Measurements from ENCODE around the gene SPRR1B.
"Not testable (repeated sequence)": the region's sequence is repeated elsewhere in the genome, so short reads cannot be mapped to it uniquely, and the experiment has no call there.

Gene SPRR1B, protein sequence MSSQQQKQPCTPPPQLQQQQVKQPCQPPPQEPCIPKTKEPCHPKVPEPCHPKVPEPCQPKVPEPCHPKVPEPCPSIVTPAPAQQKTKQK

DNA sequence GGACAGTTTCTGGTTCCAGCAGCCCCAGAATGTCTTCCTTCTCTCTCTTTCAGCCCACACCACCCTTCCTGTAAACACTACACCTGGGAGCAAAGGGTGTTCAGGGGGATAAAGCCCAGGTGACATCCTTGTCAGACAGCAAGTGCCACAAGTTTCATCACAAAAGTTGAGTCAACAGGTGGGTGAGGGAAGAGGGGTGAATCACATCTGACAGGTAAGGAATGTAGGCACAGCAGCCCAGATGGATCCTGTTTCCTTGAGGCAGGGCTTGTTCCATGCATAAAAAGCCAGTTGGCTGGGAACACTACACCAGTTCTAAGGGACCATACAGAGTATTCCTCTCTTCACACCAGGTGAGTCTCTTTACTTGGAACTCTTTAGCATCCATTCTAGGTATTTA lies at the start of gene SPRR1B:
Gene SPRR1B (plus strand): TSS at position 309 of the 400 bp plus-strand sequence. CDS start 1,143 bp downstream, outside the sequence.
- DNase-seq (ENCODE audit: low spot score) = no peak

DNA sequence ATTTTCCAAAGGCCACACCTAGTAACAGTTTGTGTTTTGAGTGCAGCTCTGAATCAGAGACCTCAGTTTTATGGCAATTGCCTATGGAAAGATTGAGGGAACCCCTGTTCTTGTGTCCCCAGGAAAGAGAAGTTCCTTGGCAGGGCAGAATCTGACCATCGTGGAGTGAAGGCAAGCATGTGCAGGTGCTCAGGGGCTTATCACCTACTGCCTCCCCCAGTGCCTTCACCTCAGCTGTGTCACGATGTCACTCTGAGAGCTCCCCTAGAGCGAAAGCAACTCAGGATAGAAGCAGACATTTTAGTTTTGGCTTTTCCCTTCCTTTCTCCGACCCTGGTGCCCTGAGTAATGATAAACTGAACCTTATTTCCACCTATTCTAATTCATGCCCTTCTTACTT lies 48.9 kb upstream of the SPRR1B start:
- DNase-seq (ENCODE audit: low spot score) = no peak

DNA sequence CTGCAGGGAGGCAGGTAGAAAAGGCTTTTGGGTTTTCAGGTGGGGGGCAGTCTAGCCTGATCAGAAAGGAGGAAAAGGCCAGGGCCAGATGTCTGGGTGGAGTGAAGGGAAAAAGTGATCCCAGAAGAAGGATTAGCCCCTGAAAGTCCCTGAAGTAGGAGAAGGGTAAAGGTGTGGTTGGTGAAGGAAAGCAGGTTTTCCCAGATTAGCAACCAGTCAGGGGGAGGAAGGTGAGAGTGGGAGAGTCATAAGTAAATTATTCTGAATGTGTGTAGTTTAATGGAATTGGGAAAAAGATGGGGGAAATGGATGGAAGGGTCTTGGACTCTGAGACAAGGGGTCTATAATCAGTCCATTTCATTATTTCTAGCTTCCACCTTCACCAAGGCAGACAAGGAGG lies 47.8 kb upstream of the SPRR1B start:
- no peak for DNase-seq (ENCODE audit: low spot score)

DNA sequence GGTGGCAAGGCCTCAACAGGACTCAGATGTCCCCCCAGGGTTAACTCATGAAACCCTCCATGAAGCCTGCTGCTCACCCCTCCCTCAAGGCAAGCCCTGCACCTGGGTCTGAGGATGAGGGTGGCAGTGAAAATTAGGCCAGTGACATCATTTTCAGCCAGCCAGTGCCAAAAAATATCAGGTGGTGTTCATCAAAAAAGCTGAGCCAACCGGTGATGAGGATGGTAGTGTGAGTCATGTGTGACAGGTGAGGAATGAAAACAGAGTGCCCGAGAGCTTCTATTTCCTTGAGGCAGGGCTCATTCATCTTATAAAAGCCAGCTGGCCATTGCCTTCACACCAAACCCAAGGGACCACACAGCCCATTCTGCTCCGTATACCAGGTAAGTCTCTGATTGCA lies 47.3 kb upstream of the SPRR1B start, which contains the start of gene SPRR1A:
Gene SPRR1A (plus strand): TSS at position 339 of the 400 bp plus-strand sequence. CDS start 1,150 bp downstream, outside the sequence.
- no peak for DNase-seq (ENCODE audit: low spot score)

DNA sequence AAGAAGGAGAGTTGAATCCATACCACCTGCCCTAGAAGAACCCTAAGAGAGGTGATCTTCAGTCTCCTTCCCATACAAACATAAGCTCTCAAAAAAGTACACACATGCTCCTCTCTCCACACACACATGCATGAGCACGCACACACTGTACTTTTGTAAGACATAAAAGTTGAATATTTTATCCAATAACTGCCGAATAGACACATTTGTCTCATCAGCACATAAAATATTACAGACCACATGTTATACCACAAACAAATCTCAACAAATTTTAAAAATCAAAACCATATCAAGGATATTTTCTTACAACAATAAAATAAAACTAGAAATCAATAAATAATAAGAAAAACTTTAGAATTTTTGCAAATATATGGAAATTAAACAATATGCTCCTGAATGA lies 44.4 kb upstream of the SPRR1B start:
- no peak for DNase-seq (ENCODE audit: low spot score)

DNA sequence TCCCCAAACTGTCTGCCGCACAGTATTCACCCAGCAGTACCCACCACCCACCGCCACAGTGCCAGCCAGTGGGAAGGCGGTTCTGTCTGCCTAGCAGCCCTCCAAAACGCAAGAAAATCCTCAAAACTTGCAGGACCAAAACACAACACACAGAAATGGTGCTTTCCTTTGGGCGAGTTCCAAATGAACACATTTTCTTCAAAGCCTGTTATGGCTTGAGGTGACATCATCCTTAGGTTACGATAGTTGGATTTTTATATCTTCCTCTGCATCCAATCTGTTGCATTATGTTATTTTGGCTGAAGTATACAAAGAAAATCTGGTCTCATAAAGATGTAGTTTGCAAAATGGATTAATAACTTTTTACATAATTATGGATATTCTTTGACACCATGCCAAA lies 37.8 kb upstream of the SPRR1B start:
- no peak for DNase-seq (ENCODE audit: low spot score)

DNA sequence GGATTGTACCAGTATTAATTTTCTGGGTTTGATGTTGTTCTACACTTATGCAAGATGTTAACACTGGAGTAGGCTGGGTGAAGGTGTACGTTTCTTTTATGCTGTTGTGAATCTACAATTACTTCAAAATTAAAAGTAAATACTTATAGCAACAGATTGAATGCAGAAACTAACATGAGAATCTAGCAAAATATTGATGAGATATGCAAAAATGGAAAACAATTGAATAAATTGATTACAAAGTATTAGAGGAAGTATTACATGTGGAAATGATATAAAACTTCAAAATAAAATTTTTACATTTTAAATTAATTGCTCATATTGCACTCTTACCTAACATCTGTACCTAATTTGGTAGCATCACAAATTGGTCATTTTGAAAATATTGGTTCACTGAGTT lies 35.2 kb upstream of the SPRR1B start:
- no peak for DNase-seq (ENCODE audit: low spot score)

DNA sequence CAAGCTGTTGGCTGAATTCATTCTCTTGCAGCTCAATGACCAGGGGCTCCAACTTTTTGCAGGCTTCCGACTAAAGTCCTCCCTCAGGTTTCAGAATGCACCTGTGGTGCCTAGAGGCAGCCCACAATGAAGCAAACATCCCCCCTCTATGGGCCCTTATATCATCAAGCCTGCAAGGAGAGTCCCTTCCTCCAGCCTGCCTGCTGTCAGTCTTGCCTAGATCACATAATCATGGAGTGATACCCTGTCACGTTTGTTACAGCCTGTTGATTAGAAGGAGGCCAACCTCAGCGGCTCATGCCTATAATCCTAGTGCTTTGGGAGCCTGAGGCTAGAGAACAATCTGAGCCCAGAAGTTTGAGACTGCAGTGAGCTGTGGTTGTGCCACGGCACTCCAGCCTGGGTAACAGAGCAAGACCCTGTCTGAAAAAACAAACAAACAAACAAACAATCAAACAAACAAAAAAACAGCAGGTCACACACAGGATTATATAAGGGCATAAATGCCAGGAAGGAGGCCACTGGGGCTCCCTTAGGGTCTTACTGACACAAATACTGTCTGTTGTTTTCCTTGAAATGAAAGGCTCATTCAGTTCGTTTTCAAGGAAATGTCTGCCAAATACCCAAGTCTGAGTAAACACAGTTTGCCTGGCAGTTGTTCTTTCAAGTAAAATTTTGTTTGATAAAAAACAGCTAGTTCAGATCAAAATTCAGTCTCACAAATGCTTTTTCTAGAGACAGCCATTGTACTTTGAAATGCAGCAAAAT lies 34.2 kb upstream of the SPRR1B start:
- DNase-seq (ENCODE audit: low spot score) = peak; percentile 22

DNA sequence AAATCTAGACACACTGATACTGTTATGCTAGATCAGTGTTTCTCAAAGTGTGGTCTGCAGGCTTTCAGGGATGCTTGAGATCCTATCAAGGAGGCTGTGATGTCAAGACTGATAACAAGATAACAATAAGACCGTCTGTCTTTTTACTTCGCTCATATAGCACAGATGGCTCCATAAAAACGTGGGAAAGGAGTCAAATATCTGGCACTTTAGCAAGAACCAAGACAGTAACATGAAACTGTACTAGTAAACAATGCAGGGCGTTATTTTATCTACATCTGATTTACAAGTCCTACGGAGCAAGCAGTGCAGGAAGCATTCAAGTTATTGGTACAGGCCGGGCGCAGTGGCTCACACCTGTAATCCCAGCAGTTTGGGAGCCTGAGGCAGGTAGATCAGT lies 33.1 kb upstream of the SPRR1B start:
- no peak for DNase-seq (ENCODE audit: low spot score)

DNA sequence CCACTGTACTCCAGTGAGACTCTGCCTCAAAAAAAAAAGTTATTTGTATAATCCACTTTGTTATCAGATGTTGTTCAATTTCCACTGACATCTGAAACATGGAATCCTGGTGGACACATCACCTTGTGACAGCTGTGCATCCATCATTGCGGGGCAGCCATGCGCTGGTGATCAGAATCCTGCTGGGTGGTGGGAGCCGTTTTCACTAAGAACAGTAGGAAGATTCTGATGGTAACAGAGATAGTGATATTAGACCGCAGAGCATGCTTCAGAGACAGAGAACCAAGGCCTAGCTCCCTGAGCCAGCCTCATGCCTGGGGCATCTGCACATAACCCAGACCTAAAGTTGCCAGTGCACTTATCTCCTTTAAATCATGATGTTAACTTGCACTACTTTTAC lies 32.5 kb upstream of the SPRR1B start:
- DNase-seq (ENCODE audit: low spot score) = no peak

DNA sequence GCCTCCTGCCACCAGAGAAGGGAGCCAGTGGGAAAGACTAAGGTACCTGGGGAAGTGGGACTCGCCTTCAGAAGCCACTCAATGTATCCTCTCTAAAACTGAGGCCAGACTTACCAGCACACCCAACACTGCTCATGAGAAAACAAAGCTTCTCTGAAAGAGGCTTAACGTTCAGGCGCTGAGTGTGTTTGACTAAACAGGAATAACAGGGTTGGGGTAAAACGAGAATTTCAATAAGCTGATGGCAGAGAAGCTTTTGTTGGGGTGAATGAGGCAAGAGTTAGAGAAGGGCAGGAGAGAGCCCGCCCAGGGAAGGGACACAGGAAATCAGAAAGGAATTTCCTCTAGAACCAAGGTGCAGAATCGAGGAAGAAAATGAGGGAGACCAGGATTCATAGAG lies 31.2 kb upstream of the SPRR1B start:
- DNase-seq (ENCODE audit: low spot score) = no peak

DNA sequence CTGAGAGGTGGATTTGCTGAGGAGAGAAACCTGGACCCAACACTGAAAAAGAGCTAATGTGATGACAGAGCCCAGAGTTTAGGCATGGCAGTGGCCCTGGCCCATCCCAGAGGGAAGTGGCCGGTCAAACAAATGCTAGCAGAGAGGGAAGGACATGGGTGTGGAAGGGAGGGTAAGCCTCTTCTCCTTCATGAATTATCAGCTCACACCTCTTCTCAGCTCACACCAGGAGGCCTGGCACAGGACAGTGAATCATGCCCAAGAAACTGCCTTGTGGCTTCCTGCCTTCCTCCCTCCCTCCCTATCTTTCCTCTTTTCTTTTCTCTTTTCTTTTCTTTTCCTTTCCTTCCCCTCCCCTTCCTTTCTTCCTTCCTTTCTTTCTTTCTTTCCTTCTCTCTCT lies 30.7 kb upstream of the SPRR1B start:
- DNase-seq (ENCODE audit: low spot score) = no peak

DNA sequence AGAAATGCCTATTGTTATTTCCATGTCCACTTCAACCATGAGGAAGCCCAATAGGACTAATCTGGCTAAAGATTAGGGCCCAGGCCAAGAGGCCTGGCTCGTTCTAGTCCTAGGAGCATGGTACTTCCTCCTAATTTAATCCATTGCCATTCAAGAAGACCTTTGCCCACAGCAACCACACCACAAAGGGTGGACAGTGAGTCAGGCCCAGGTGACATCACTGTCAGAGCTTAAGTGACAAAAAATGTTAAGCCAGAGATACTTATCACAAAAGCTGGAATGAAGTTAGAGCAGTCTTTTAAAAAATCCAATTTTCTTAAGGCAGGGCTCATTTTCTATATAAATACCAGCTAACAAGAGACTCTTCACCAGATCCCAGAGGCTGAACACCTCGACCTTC lies 29.6 kb upstream of the SPRR1B start, which contains the start of gene SPRR3:
Gene SPRR3 (plus strand): TSS at position 368 of the 400 bp plus-strand sequence. CDS start 1,272 bp downstream, outside the sequence.
- DNase-seq (ENCODE audit: low spot score) = no peak

DNA sequence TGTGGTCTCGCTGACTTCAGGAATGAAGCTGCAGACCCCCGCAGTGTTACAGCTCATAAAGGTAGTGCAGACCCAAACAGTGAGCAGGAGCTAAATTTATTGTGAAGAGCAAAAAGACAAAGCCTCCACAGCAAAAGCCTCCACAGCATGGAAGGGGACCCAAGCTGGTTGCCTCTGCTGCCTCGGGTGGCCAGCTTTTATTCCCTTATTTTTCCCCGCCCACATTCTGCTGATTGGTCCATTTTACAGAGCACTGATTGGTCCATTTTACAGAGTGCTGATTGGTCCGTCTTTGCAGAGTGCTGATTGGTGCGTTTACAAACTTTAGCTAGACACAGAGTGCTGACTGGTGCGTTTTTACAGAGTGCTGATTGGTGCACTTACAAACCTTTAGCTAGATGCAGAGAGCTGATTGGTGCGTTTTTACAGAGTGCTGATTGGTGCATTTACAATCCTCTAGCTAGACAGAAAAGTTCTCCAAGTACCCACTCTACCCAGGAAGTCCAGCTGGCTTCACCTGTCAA lies 19.7 kb upstream of the SPRR1B start:
- DNase-seq (ENCODE audit: low spot score) = not testable (repeated sequence)

DNA sequence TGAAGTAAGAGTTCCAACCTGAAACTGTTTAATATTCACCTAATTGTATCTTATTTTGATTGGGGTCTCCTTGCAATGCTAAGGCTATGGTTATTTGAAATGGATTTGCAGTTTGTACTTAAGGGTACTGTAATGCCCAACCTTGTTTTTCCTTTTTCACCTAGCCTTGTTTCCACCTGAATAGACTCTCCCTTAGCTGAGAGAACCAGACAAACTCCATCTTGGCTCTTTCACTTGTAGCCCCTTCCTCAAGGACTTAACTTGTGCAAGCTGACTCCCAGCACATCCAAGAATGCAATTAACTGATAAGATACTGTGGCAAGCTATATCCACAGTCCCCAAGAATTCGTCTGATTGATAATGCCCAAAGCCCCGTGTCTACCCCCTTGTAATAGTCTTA lies 9.2 kb upstream of the SPRR1B start:
- not testable (repeated sequence) for DNase-seq (ENCODE audit: low spot score)

DNA sequence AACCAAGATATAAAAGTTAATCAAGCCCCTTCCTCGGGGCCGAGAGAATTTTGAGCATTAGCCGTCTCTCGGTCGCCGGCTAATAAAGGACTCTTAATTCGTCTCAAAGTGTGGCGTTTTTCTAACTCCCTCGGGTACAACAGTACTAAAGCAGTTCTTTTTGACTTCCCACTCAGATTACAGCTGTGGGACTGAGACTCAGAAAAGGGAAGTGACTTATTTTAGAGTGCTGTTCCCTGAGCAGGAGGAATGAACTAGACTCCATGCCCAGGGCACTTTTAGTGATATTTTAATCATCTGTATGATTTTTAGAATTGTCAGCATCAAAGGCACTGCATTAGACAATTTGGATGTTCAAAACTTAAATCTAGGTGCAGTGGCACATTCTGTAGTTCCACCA lies 8.7 kb upstream of the SPRR1B start:
- DNase-seq (ENCODE audit: low spot score) = not testable (repeated sequence)

DNA sequence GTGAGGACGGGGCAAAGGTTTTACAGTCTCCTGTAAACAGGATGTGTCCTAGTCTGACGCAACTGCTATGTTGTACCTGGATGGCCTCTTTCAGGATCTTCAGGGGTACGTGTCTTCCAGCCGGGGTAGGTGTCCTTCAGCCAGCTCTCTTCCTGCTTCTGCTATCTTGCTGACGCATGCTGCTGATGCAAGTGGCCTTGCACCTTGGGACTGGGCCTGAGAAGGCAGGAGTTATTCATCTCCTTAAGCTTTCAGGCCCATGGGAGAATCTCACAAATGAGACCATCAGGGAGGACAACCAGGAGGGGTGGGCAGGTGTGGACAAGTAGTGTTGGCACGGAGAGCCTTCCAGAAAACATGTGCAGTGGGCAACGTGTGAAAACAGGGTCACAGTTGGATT lies 7.9 kb upstream of the SPRR1B start:
- no peak for DNase-seq (ENCODE audit: low spot score)

DNA sequence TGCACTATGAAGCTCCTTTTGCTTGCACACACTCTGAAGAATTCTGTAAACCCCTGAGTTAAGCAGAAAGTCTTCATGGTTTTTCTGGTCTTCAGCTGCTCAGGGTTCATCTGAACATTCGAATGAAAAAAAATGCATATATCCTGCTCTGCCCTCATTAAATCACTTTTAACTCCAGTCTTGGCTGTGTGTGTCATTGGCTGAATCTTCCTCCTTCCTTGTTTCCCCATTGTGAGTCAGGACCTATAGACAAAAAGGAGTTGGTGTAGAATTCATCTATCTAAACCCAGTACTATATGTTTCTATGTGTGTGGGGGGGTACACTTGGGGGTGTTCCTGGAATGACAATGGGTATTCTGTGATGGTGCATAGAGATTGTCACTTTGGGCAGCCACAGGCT lies 6.6 kb upstream of the SPRR1B start:
- no peak for DNase-seq (ENCODE audit: low spot score)

DNA sequence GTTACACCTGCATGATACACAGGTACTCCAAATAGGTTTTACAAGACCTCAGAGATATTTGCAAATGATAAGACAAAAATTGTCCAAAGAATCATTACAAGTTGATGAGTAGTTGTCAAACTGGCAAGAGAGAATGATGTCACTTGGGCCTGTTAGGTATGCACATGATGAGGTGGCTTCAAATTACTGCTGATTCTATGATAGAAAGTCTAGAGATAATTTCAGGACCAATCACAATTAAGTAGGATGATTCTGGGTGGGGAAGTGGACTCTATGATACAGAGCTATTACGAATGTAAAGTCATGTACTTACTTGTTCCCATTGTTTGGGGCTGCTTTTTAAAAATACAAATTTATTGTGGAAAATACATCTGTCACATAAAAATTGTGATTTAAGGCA lies 5.2 kb upstream of the SPRR1B start:
- no peak for DNase-seq (ENCODE audit: low spot score)

DNA sequence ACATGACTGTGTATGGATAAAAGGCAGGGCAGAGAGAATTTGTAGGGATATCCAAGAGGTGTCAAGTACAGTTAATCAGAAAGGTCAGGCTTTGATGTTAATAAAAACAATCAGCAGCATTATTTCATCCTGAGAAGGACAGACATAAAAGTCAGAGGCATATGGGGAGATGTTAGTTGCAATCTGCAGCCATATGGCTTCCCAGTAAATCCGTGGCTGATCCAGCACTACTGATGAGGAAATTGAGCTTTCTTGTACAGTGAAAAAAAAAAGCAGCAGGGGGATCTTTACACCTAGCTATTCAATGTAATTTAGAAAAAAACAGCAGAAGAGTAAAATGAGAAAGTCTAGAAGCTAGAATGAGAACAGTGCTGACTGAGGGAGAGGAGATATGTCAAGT lies 2.2 kb upstream of the SPRR1B start:
- DNase-seq (ENCODE audit: low spot score) = no peak

DNA sequence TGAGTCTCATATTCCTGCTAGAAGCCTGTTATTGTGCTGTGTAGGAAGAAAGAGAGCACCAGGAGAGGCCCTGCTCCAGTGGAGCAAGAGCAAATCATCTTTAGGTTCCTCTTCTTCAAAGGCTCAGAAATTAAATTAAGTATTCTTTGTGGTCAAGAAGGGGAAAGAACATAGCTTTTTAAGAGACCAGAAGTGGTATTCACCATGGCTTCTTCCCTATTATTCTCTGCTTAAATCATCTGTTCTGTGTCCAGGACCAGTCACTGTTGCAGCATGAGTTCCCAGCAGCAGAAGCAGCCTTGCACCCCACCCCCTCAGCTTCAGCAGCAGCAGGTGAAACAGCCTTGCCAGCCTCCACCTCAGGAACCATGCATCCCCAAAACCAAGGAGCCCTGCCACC lies 1.1 kb downstream of the SPRR1B start:
- DNase-seq (ENCODE audit: low spot score) = no peak

DNA sequence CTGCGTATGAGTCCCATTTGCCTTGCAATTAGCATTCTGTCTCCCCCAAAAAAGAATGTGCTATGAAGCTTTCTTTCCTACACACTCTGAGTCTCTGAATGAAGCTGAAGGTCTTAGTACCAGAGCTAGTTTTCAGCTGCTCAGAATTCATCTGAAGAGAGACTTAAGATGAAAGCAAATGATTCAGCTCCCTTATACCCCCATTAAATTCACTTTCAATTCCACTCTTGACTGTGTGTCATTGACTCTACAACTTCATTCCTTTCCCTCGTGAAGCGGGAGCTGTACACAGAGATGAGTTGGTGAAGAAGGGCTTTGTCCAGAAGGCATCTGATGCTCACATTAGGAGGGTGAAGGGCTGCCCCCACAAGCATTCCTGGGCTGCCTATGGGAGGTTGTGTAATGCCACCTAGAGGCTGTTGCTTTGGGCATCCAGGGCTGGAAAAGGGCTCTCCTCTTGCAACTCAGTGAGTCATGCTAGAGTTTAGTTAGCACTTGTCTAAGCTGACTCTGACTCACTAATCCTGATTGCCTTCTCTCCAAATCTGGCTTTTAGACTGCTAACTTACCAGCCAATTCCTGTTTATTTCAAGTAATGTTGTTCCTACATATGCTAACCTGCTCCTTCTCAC lies 1.8 kb downstream of the SPRR1B start:
- peak; percentile 1 for DNase-seq (ENCODE audit: low spot score)

DNA sequence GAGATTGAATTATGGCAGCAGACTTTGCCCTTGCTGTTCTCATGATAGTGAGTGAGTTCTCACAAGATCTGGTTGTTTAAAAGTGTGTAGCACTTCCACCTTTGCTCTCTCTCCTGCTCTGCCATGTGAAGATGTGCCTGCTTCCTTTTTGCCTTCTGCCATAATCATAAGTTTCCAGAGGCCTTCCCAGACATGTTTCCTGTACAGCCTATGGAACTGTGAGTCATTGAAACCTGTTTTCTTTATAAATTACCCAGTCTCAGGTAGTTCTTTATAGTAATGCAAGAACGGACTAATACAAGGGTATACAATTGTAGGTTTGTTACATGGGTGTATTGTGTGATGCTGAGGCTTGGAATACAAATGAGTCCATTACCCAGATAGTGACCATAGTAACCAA lies 4.2 kb downstream of the SPRR1B start:
- no peak for DNase-seq (ENCODE audit: low spot score)
